ENCODE measurements around the gene TBC1D1. TPM values are rescaled to one million over a fixed set of nuclear protein-coding genes. Genes with fewer than 3 reads are reported as not detected.
A peak's percentile ranks its signal among the peaks of the same experiment; 100 is the strongest.

The TBC1D1 gene
- total RNA-seq, 1 donor, result 101 TPM

- no peak overlapping the region for H3K4me3 ChIP-seq (ENCODE audit: low read depth, low read length)
- TF ChIP-seq, protein P1, sequence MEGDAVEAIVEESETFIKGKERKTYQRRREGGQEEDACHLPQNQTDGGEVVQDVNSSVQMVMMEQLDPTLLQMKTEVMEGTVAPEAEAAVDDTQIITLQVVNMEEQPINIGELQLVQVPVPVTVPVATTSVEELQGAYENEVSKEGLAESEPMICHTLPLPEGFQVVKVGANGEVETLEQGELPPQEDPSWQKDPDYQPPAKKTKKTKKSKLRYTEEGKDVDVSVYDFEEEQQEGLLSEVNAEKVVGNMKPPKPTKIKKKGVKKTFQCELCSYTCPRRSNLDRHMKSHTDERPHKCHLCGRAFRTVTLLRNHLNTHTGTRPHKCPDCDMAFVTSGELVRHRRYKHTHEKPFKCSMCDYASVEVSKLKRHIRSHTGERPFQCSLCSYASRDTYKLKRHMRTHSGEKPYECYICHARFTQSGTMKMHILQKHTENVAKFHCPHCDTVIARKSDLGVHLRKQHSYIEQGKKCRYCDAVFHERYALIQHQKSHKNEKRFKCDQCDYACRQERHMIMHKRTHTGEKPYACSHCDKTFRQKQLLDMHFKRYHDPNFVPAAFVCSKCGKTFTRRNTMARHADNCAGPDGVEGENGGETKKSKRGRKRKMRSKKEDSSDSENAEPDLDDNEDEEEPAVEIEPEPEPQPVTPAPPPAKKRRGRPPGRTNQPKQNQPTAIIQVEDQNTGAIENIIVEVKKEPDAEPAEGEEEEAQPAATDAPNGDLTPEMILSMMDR (IDR thresholded peaks at IDR 0.05; ENCODE audit: insufficient read depth, low read depth, low read length), result no peak
- DNase-seq (ENCODE audit: low read depth), result no peak
Observed at GRCh38 chr4:37960679-37961450, 70.0 kb downstream of the TBC1D1 start.

- no peak for DNase-seq (ENCODE audit: low read depth)
- no peak overlapping the region for H3K4me3 ChIP-seq (ENCODE audit: low read depth, low read length)
- TF ChIP-seq, protein P1 (IDR thresholded peaks at IDR 0.05; ENCODE audit: insufficient read depth, low read depth, low read length), result no peak
Observed at GRCh38 chr4:37964734-37965457, 74.0 kb downstream of the TBC1D1 start.

DNA sequence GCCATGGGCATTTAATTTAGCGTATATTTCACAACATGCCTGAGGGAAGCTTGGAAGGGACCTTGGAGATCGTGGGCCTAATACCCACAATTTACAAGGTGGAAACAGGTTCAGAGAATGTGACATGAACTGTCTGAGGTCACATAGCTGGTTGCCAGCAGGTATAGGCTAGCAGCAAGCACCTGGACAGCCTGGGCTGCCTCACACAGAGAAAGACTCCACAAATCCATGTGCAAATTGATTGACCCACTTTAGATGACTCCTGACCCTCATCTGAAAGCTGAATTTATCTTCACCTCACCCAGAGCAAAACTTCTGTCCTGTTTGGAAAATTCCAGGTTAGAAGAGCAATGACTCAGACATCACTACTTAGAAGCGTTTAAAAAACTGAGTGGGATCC is 75.2 kb downstream of the TBC1D1 start:
- TF ChIP-seq, protein P1 (IDR thresholded peaks at IDR 0.05; ENCODE audit: insufficient read depth, low read depth, low read length), result no peak
- no peak overlapping the region for H3K4me3 ChIP-seq (ENCODE audit: low read depth, low read length)
- DNase-seq (ENCODE audit: low read depth), result no peak

GRCh38 chr4:37967736-37968135 is 76.9 kb downstream of the TBC1D1 start:
- DNase-seq (ENCODE audit: low read depth), result peak; percentile 86
- TF ChIP-seq, protein P1 (IDR thresholded peaks at IDR 0.05; ENCODE audit: insufficient read depth, low read depth, low read length), result no peak
- no peak overlapping the region for H3K4me3 ChIP-seq (ENCODE audit: low read depth, low read length)

DNA sequence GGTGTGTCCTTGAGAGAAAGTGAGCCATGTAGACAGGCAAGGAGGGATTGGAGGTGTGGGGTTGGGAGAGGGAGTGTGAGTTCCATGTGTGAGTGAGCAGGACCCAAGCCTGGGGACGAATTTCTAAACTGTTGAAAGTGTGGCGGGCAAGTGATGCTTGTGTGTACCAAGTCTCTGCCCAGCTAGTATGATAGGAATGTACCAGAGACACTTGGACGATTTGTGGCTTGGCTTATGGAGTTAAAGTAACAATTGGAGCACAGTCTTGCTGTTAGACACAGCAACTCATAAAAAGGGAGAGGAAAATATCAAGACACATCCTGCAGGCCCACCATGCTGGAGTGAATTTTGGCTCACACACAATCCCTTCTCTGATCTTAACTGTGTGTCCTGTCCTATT is 77.9 kb downstream of the TBC1D1 start:
- no peak for DNase-seq (ENCODE audit: low read depth)
- TF ChIP-seq, protein P1 (IDR thresholded peaks at IDR 0.05; ENCODE audit: insufficient read depth, low read depth, low read length), result no peak
- no peak overlapping the region for H3K4me3 ChIP-seq (ENCODE audit: low read depth, low read length)

GRCh38 chr4:37970702-37971101 is 79.8 kb downstream of the TBC1D1 start:
- no peak for DNase-seq (ENCODE audit: low read depth)
- H3K4me3 ChIP-seq (ENCODE audit: low read depth, low read length), result no peak overlapping the region
- TF ChIP-seq, protein P1 (IDR thresholded peaks at IDR 0.05; ENCODE audit: insufficient read depth, low read depth, low read length), result peak; percentile 42
